Sigmoid colon (tissue), 4 donors: ENCODE results near the gene USP31.

Source experiments
- CTCF ChIP-seq, 4 experiments: fragments of 450-650 bp in 3 of 4; fragments of 200-600 bp in 1 of 4; IDR thresholded peaks; one replicate each; pipeline ENCODE4 v1.5.1; 2016 to 2019; ENCODE audit warnings: antibody characterized with exemption in 4 of 4, mild to moderate bottlenecking in 3 of 4, moderate library complexity in 2 of 4
- EP300 ChIP-seq, 4 donors: sonication (generic); formaldehyde crosslinking; IDR thresholded peaks; one replicate each; pipeline ENCODE4 v1.6.1; 2017; ENCODE audit warnings: antibody characterized with exemption in 4 of 4

- TF ChIP-seq EP300 (IDR thresholded peaks at IDR 0.05) = no peak
- no peak for TF ChIP-seq CTCF (IDR thresholded peaks at IDR 0.05)
Measured at GRCh38 chr16:23137818-23138217, 11.4 kb downstream of the USP31 start.
